ENCODE results near the gene C1orf210.

The C1orf210 gene

GRCh38 chr1:43267291-43267805, 18.0 kb downstream of the C1orf210 start:
- H3K36me3 Mint-ChIP-seq (ENCODE audit: low read depth): no peaks in the 10 kb centered on the region
- no peak for DNase-seq
- H3K27me3 Mint-ChIP-seq: peaks cover 37% of the 10 kb centered on the region
- peaks cover 15% of the 10 kb centered on the region for H3K4me1 Mint-ChIP-seq (ENCODE audit: low read depth)
- H3K4me3 Mint-ChIP-seq: no peak overlapping the region
- no peak overlapping the region for H3K27ac Mint-ChIP-seq
- peaks cover 10% of the 10 kb centered on the region for H3K9me3 Mint-ChIP-seq

DNA sequence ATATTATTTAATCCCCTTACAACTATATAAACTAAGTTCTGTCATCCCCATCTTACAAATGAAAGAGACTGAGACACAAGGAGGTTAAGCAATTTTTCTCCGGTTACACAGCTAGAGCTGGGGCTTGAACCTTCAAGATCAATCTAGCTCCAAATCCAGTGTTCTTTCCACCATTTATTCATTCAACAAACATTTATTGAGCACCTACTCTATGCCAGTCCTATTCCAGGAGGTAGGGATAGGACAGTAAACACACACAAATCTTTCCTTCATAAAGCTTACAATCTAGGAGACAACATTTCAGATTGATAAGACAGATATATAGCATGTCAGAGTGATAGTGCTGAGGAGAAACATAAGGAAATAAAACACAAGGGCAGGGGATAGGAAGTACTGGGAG, 18.5 kb downstream of the C1orf210 start:
- no peak for DNase-seq
- Mint-ChIP-seq H3K4me3 (no peak overlapping the region), H3K27ac (no peak overlapping the region), H3K27me3 (peaks cover 34% of the 10 kb centered on the region), H3K9me3 (peaks cover 10% of the 10 kb centered on the region), H3K4me1 (ENCODE audit: low read depth) (peaks cover 15% of the 10 kb centered on the region), H3K36me3 (ENCODE audit: low read depth) (no peaks in the 10 kb centered on the region)

GRCh38 chr1:43265431-43265830, 19.9 kb downstream of the C1orf210 start:
- peaks cover 20% of the 10 kb centered on the region for H3K27me3 Mint-ChIP-seq
- peaks cover 4% of the 10 kb centered on the region for H3K4me1 Mint-ChIP-seq (ENCODE audit: low read depth)
- DNase-seq: no peak
- no peaks in the 10 kb centered on the region for H3K36me3 Mint-ChIP-seq (ENCODE audit: low read depth)
- H3K4me3 Mint-ChIP-seq: no peak overlapping the region
- H3K9me3 Mint-ChIP-seq: peaks cover 10% of the 10 kb centered on the region
- H3K27ac Mint-ChIP-seq: no peak overlapping the region

DNA sequence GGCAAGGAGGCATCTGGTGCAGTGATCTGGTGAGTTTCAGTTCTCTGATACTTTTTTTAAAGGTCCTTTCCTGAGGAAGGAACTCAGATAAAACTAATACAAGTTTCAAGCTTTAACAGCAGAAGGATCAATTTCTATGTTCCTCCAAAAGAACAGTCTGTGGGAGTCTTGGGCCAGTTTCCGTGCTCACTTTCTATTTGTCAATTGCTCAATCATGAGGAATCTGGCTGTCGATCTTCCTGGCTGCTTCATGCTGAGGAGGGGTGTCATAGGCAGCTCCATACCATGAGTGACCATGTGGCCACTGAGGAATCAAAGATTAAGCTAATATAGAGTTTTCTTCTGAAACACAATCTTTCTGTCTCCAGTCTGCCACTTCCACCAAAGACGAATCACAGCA, 27.0 kb downstream of the C1orf210 start:
- H3K27ac Mint-ChIP-seq: no peak overlapping the region
- peaks cover 2% of the 10 kb centered on the region for H3K27me3 Mint-ChIP-seq
- H3K4me1 Mint-ChIP-seq (ENCODE audit: low read depth): no peaks in the 10 kb centered on the region
- DNase-seq: no peak
- no peak overlapping the region for H3K4me3 Mint-ChIP-seq
- H3K36me3 Mint-ChIP-seq (ENCODE audit: low read depth): no peaks in the 10 kb centered on the region
- H3K9me3 Mint-ChIP-seq: peaks cover 4% of the 10 kb centered on the region

DNA sequence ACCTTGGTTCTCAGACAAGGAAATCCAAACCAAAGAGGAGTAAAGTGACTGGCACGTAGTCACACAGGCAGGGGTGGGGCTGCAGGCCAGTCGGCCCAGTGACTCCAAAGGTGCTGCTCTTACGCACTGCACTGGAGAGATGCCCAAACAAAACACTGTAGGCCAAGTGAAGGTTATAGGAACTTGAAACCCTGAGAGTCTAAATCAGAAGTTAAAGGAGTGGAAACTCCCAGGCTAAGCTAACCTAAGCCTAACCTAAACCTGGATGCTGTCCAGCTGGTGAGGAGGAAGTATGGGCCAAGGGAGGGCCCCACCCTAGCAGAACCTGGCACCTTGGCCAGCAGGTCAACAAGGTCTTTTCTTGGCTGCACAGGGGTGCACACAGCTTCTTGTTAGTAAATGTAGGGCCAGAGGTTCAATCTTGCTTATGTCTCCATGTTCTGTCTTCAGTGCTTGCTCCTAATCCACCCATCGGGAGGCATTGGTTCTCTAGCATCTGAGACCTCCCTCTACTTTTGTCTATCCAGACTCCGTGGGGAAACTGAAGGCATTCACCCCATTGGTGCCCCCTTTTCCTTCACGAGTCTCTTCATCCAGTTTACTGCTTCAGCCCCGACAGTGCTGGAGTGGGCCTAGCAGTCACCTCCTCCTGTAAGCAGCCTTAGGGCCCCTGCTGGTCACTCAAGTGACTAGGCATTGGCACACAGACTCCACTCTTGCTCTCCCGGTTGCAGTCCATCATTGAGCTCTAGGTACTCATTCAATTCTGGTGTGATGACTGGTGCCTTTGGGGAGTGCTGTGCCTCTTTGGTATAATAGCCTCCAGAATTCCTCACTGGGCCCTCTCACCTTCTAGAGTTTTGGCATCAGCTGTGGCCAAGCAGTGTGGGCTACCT, 28.5 kb downstream of the C1orf210 start:
- Mint-ChIP-seq H3K4me3 (no peak overlapping the region), H3K27ac (no peak overlapping the region), H3K9me3 (no peaks in the 10 kb centered on the region), H3K36me3 (ENCODE audit: low read depth) (no peaks in the 10 kb centered on the region), H3K4me1 (ENCODE audit: low read depth) (no peaks in the 10 kb centered on the region), H3K27me3 (peaks cover 5% of the 10 kb centered on the region)
- DNase-seq: no peak

GRCh38 chr1:43255438-43256210, 29.8 kb downstream of the C1orf210 start:
- no peak for DNase-seq
- Mint-ChIP-seq H3K9me3 (no peaks in the 10 kb centered on the region), H3K27ac (no peak overlapping the region), H3K4me3 (no peak overlapping the region), H3K4me1 (ENCODE audit: low read depth) (no peaks in the 10 kb centered on the region), H3K36me3 (ENCODE audit: low read depth) (no peaks in the 10 kb centered on the region), H3K27me3 (peaks cover 9% of the 10 kb centered on the region)

DNA sequence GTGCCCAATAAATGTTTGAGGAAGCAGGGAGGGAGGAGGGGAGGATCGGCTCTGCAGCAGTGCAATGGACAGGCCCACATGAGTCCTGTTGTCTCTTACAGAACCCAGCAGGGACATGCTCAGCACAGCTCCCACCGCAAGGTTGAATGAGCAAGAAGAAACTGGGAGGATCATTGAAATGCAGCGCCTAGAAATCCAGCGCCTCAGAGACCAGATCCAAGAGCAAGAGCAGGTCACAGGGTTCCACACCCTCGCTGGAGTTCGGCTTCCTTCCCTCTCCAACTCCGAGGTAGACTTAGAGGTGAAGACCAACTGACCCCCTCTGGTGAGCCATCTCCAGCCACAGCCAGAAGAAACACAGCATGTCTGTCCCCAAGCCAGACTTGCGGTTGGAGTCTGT, 31.5 kb downstream of the C1orf210 start:
- DNase-seq: no peak
- Mint-ChIP-seq H3K9me3 (no peaks in the 10 kb centered on the region), H3K27ac (no peak overlapping the region), H3K36me3 (ENCODE audit: low read depth) (no peaks in the 10 kb centered on the region), H3K4me3 (no peak overlapping the region), H3K27me3 (peaks cover 14% of the 10 kb centered on the region), H3K4me1 (ENCODE audit: low read depth) (no peaks in the 10 kb centered on the region)

DNA sequence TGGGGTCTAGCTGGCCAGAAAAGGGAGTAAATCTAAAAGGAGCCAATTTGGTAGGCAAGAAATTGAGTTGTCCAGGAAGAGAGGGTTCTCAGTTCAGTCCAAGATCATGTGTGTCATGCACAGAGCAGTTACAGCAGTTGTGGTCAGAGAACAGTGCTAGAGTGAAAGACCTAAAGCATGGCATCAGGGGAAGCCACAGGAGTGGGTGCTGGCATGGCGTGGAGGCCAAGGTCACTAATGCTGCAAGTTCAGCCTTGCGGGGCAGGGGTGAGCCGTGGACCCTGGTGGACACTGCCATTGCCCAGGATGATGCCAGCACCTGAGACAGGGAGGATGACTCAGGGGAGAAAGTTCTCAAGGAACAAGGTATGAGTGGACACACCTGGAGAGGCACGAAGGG, 32.2 kb downstream of the C1orf210 start:
- H3K27ac Mint-ChIP-seq: no peak overlapping the region
- no peaks in the 10 kb centered on the region for H3K36me3 Mint-ChIP-seq (ENCODE audit: low read depth)
- H3K9me3 Mint-ChIP-seq: no peaks in the 10 kb centered on the region
- peaks cover 14% of the 10 kb centered on the region for H3K27me3 Mint-ChIP-seq
- H3K4me3 Mint-ChIP-seq: no peak overlapping the region
- no peak for DNase-seq
- no peaks in the 10 kb centered on the region for H3K4me1 Mint-ChIP-seq (ENCODE audit: low read depth)

- Mint-ChIP-seq H3K4me3 (no peak overlapping the region), H3K9me3 (no peaks in the 10 kb centered on the region), H3K27me3 (peaks cover 14% of the 10 kb centered on the region), H3K4me1 (ENCODE audit: low read depth) (no peaks in the 10 kb centered on the region), H3K27ac (no peak overlapping the region), H3K36me3 (ENCODE audit: low read depth) (no peaks in the 10 kb centered on the region)
- no peak for DNase-seq
Measured at GRCh38 chr1:43252225-43252624, 33.2 kb downstream of the C1orf210 start.

DNA sequence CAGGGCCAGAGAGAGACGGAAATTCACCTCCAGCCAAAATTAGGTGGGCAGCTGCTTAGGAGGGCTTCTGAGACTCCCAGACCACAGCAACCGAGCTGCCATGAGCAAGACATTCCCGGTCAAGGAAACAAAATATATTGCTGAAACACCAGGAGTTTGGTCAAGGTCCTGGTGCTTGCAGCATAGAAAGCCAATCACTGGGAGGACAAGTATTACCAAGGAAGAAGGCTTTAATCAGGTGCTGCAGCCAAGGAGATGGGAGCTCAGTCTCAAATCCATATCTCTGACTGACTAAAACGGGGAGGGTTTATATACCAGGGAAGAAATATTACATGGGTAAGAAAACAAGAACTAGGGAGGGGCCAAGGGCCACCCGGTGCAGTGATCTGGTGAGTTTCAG, 34.4 kb downstream of the C1orf210 start:
- Mint-ChIP-seq H3K4me1 (ENCODE audit: low read depth) (no peaks in the 10 kb centered on the region), H3K27me3 (peaks cover 14% of the 10 kb centered on the region), H3K4me3 (no peak overlapping the region), H3K36me3 (ENCODE audit: low read depth) (no peaks in the 10 kb centered on the region), H3K27ac (no peak overlapping the region), H3K9me3 (no peaks in the 10 kb centered on the region)
- no peak for DNase-seq

- DNase-seq: no peak
Measured at GRCh38 chr1:43250351-43250761, 35.0 kb downstream of the C1orf210 start.

GRCh38 chr1:43247256-43247921, 38.0 kb downstream of the C1orf210 start:
- Mint-ChIP-seq H3K27ac (no peak overlapping the region), H3K36me3 (ENCODE audit: low read depth) (no peaks in the 10 kb centered on the region), H3K4me3 (no peak overlapping the region), H3K27me3 (peaks cover 9% of the 10 kb centered on the region), H3K4me1 (ENCODE audit: low read depth) (no peaks in the 10 kb centered on the region), H3K9me3 (no peaks in the 10 kb centered on the region)
- DNase-seq: no peak

More at GRCh38 chr1:43250351-43250761, 35.0 kb downstream of the C1orf210 start:
- H3K27me3 Mint-ChIP-seq: peaks cover 14% of the 10 kb centered on the region
- no peak overlapping the region for H3K4me3 Mint-ChIP-seq
- H3K4me1 Mint-ChIP-seq (ENCODE audit: low read depth): no peaks in the 10 kb centered on the region
- H3K36me3 Mint-ChIP-seq (ENCODE audit: low read depth): no peaks in the 10 kb centered on the region
- H3K9me3 Mint-ChIP-seq: no peaks in the 10 kb centered on the region
- no peak overlapping the region for H3K27ac Mint-ChIP-seq

- H3K9me3 Mint-ChIP-seq: no peaks in the 10 kb centered on the region
- H3K27ac Mint-ChIP-seq: no peak overlapping the region
- H3K36me3 Mint-ChIP-seq (ENCODE audit: low read depth): no peaks in the 10 kb centered on the region
- no peaks in the 10 kb centered on the region for H3K4me1 Mint-ChIP-seq (ENCODE audit: low read depth)
- H3K4me3 Mint-ChIP-seq: no peak overlapping the region
- peaks cover 9% of the 10 kb centered on the region for H3K27me3 Mint-ChIP-seq
- DNase-seq: no peak
Measured at GRCh38 chr1:43246466-43247213, 38.7 kb downstream of the C1orf210 start.

- H3K4me3 Mint-ChIP-seq: no peak overlapping the region
- H3K27me3 Mint-ChIP-seq: no peaks in the 10 kb centered on the region
- DNase-seq: no peak
- no peaks in the 10 kb centered on the region for H3K4me1 Mint-ChIP-seq (ENCODE audit: low read depth)
- H3K27ac Mint-ChIP-seq: no peak overlapping the region
- no peaks in the 10 kb centered on the region for H3K36me3 Mint-ChIP-seq (ENCODE audit: low read depth)
- no peaks in the 10 kb centered on the region for H3K9me3 Mint-ChIP-seq
Measured at GRCh38 chr1:43243299-43243698, 42.1 kb downstream of the C1orf210 start.

Data from activated T-cell treated with anti-CD3 and anti-CD28 coated beads, Interleukin-2, amount 50 U/mL, for 24 hours (primary cell).